Measurements from ENCODE around the gene SLC12A8.

The SLC12A8 gene

DNA sequence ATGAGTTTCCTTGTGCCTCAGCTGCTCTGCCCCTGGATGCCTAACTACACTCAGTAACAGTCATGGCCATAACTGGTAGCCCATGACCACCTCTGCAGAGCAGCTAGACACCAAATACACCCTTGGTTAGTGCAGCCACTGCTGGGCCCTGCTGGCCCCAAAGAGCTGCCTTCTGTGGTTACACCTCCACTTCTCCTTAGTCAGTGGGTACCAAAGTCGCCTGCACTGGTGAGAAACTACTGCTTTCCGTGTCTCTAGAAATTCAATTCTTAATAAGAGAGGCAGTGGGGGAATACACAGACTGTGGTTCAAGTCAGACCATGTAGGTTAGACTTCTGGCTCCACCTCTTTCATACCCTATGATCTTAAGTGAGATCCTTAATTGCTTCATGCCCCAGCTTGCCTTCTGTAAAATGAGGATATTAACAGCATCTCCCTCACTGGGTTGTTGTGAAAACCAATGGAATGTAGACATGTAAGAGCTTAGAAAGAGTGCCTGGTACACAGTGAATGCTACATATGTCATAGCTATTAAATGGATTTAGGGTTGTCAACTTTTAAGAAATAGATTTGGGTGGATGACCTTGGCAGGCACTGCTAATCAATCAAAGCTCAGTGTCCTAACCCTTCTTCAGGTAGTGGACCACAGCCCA lies 174.9 kb downstream of the SLC12A8 start:
- H3K27me3 ChIP-seq (ENCODE audit: control insufficient read depth in 2 of 2, insufficient read depth in 2 of 2, low read length in 2 of 2), result no peaks in the 10 kb centered on the region
- H3K9me3 ChIP-seq (ENCODE audit: control insufficient read depth in 2 of 2, low read length in 2 of 2), result no peaks in the 10 kb centered on the region
- H3K36me3 ChIP-seq (ENCODE audit: control insufficient read depth in 2 of 2, insufficient read depth in 2 of 2, low read length in 2 of 2), result no peaks in the 10 kb centered on the region
- H3K4me1 ChIP-seq (ENCODE audit: control insufficient read depth in 2 of 2, insufficient read depth in 2 of 2, low read length in 2 of 2), result peaks cover 3 to 9% of the 10 kb centered on the region in 2 donors
- H3K4me3 ChIP-seq (ENCODE audit: low read length in 2 of 2), result no peak overlapping the region
- H3K9ac ChIP-seq (ENCODE audit: low read depth in 1 of 2, low read length in 2 of 2), result no peak overlapping the region
- no peak overlapping the region for H3K27ac ChIP-seq (ENCODE audit: low read depth in 2 of 2, low read length in 2 of 2)

DNA sequence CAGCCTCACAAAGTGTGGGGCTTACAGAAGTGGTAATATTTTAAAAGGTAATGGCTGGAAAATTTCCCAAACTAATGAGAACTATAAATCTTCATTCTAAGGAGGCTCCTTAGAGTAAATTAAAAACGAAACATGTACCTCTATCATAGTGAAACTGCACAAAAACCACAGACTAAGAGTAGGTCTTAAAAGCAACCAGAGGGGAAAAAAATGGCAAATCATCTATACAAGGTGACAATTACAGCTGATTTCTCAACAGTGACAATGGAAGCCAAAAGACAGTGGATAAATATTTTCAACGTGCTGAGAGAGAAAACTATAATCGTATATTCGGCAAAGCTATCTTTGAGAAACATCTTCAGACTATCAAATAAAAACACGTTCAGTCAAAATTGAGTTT lies 177.3 kb downstream of the SLC12A8 start:
- Histone ChIP-seq H3K4me3 (ENCODE audit: low read length in 2 of 2) (no peak overlapping the region), H3K9me3 (ENCODE audit: control insufficient read depth in 2 of 2, low read length in 2 of 2) (no peaks in the 10 kb centered on the region), H3K9ac (ENCODE audit: low read depth in 1 of 2, low read length in 2 of 2) (no peak overlapping the region), H3K27me3 (ENCODE audit: control insufficient read depth in 2 of 2, insufficient read depth in 2 of 2, low read length in 2 of 2) (no peaks in the 10 kb centered on the region), H3K27ac (ENCODE audit: low read depth in 2 of 2, low read length in 2 of 2) (no peak overlapping the region), H3K4me1 (ENCODE audit: control insufficient read depth in 2 of 2, insufficient read depth in 2 of 2, low read length in 2 of 2) (peaks cover 3 to 6% of the 10 kb centered on the region in 2 donors), H3K36me3 (ENCODE audit: control insufficient read depth in 2 of 2, insufficient read depth in 2 of 2, low read length in 2 of 2) (no peaks in the 10 kb centered on the region)

DNA sequence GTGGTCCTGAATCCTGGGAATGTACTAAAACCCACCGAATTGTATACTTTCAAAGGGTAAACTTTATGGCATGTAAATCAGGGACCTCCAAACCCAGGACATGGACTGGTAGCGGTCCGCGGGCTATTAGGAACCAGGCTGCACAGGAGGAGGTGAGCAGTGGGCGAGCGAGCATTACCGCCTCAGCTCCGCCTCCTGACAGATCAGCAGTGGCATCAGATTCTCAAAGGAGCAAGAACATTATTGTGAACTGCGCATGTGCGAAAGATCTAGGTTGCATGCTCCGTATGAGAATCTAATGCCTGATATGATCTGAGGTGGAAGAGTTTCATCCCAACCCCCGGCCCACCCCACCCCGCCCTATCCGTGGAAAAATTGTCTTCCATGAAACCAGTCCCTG lies 178.9 kb downstream of the SLC12A8 start:
- Histone ChIP-seq H3K4me3 (ENCODE audit: low read length in 2 of 2) (no peak overlapping the region), H3K9ac (ENCODE audit: low read depth in 1 of 2, low read length in 2 of 2) (no peak overlapping the region), H3K27ac (ENCODE audit: low read depth in 2 of 2, low read length in 2 of 2) (no peak overlapping the region), H3K9me3 (ENCODE audit: control insufficient read depth in 2 of 2, low read length in 2 of 2) (no peaks in the 10 kb centered on the region), H3K36me3 (ENCODE audit: control insufficient read depth in 2 of 2, insufficient read depth in 2 of 2, low read length in 2 of 2) (no peaks in the 10 kb centered on the region), H3K4me1 (ENCODE audit: control insufficient read depth in 2 of 2, insufficient read depth in 2 of 2, low read length in 2 of 2) (no peaks in the 10 kb centered on the region), H3K27me3 (ENCODE audit: control insufficient read depth in 2 of 2, insufficient read depth in 2 of 2, low read length in 2 of 2) (no peaks in the 10 kb centered on the region)

DNA sequence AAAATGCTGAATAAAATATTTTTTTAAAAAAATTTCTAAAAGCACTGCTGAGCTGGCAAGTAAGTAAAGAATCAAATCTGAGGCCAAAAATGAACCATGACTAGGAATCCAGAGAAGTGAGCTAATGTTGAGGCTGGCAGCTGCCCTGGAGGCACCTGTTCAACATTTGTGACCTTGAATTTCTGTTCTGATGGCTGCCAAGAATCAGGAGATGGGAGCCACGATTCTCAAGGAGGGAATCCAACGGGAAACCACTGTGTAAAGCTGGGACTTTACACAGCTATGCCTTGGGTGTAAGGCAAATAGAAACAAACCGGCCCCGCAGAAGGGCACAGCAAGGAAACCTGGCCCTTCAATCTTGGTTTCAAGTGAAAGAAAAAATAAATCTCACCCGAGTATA lies 179.4 kb downstream of the SLC12A8 start:
- Histone ChIP-seq H3K4me3 (ENCODE audit: low read length in 2 of 2) (no peak overlapping the region), H3K27me3 (ENCODE audit: control insufficient read depth in 2 of 2, insufficient read depth in 2 of 2, low read length in 2 of 2) (no peaks in the 10 kb centered on the region), H3K9me3 (ENCODE audit: control insufficient read depth in 2 of 2, low read length in 2 of 2) (no peaks in the 10 kb centered on the region), H3K9ac (ENCODE audit: low read depth in 1 of 2, low read length in 2 of 2) (no peak overlapping the region), H3K36me3 (ENCODE audit: control insufficient read depth in 2 of 2, insufficient read depth in 2 of 2, low read length in 2 of 2) (peaks cover 0 to 1% of the 10 kb centered on the region in 2 donors), H3K4me1 (ENCODE audit: control insufficient read depth in 2 of 2, insufficient read depth in 2 of 2, low read length in 2 of 2) (no peaks in the 10 kb centered on the region), H3K27ac (ENCODE audit: low read depth in 2 of 2, low read length in 2 of 2) (no peak overlapping the region)

- no peaks in the 10 kb centered on the region for H3K4me1 ChIP-seq (ENCODE audit: control insufficient read depth in 2 of 2, insufficient read depth in 2 of 2, low read length in 2 of 2)
- H3K9me3 ChIP-seq (ENCODE audit: control insufficient read depth in 2 of 2, low read length in 2 of 2), result no peaks in the 10 kb centered on the region
- H3K4me3 ChIP-seq (ENCODE audit: low read length in 2 of 2), result no peak overlapping the region
- H3K36me3 ChIP-seq (ENCODE audit: control insufficient read depth in 2 of 2, insufficient read depth in 2 of 2, low read length in 2 of 2), result peaks cover 0 to 2% of the 10 kb centered on the region in 2 donors
- no peak overlapping the region for H3K27ac ChIP-seq (ENCODE audit: low read depth in 2 of 2, low read length in 2 of 2)
- no peaks in the 10 kb centered on the region for H3K27me3 ChIP-seq (ENCODE audit: control insufficient read depth in 2 of 2, insufficient read depth in 2 of 2, low read length in 2 of 2)
- no peak overlapping the region for H3K9ac ChIP-seq (ENCODE audit: low read depth in 1 of 2, low read length in 2 of 2)
These were observed 179.9 kb downstream of the SLC12A8 start for GRCh38 chr3:125032683-125033082.

All from mucosa of rectum (tissue), 2 donors.